OCI-LY1 (cell line): ENCODE data around the gene GPR52.

ENCODE experiments used
- H2AFZ ChIP-seq: fragments of 200-600 bp; sonication (generic), shearing (Covaris generic); 2 replicates; pipeline ENCODE4 v1.6.0; 2014; ENCODE audit warnings: antibody characterized with exemption, mild to moderate bottlenecking, low read length
- H3F3A ChIP-seq: fragments of 200-600 bp; sonication (generic), shearing (Covaris generic); 2 replicates; pipeline ENCODE4 v1.6.0; 2014; ENCODE audit warnings: mild to moderate bottlenecking, antibody characterized with exemption, low read length, moderate library complexity; ENCODE audit not compliant: insufficient read depth
- H3K27ac ChIP-seq: fragments of 200-600 bp; sonication (generic); 2 replicates; pipeline ENCODE4 v1.5.1; 2014; ENCODE audit warnings: low read length, mixed run types, mild to moderate bottlenecking, low read depth; ENCODE audit not compliant: poor library complexity, severe bottlenecking
- H3K27me3 ChIP-seq: fragments of 200-600 bp; sonication (generic); 2 replicates; pipeline ENCODE4 v1.6.0; 2014; ENCODE audit warnings: antibody characterized with exemption, mild to moderate bottlenecking, low read length, moderate library complexity; ENCODE audit not compliant: insufficient read depth
- H3K36me3 ChIP-seq: fragments of 200-600 bp; sonication (generic); 2 replicates; pipeline ENCODE4 v1.6.1; 2014; ENCODE audit warnings: mild to moderate bottlenecking, antibody characterized with exemption, low read length, moderate library complexity, mixed read lengths; ENCODE audit not compliant: insufficient read depth
- H3K4me1 ChIP-seq: fragments of 200-600 bp; sonication (generic); 2 replicates; pipeline ENCODE4 v1.5.1; 2014; ENCODE audit warnings: mild to moderate bottlenecking, low read length, moderate library complexity; ENCODE audit not compliant: insufficient read depth, severe bottlenecking
- H3K4me2 ChIP-seq: fragments of 200-600 bp; sonication (generic), shearing (Covaris generic); 2 replicates; pipeline ENCODE4 v1.6.1; 2014; ENCODE audit warnings: low read length
- H3K4me3 ChIP-seq: fragments of 200-600 bp; sonication (generic); 2 replicates; pipeline ENCODE4 v1.5.1; 2014; ENCODE audit warnings: low read length, low read depth, mild to moderate bottlenecking, mixed read lengths; ENCODE audit not compliant: poor library complexity, severe bottlenecking
- H3K79me2 ChIP-seq: fragments of 200-600 bp; shearing (Covaris generic); 2 replicates; pipeline ENCODE4 v1.6.1; 2016; ENCODE audit warnings: mixed run types, low read length, mixed read lengths; ENCODE audit not compliant: insufficient read depth
- H3K9ac ChIP-seq: fragments of 200-600 bp; sonication (generic), shearing (Covaris generic); 2 replicates; pipeline ENCODE4 v1.6.1; 2014; ENCODE audit warnings: mild to moderate bottlenecking, low read length, mixed read lengths
- H3K9me2 ChIP-seq: fragments of 200-600 bp; sonication (generic), shearing (Covaris generic); 2 replicates; pipeline ENCODE4 v1.6.1; 2014; ENCODE audit warnings: low read depth, mild to moderate bottlenecking, low read length, mixed read lengths
- H3K9me3 ChIP-seq: fragments of 200-600 bp; shearing (Covaris generic); 2 replicates; pipeline ENCODE4 v1.6.1; 2014; ENCODE audit warnings: low read length, mixed read lengths
- H4K20me1 ChIP-seq: fragments of 200-600 bp; sonication (generic), shearing (Covaris generic); 2 replicates; pipeline ENCODE4 v1.6.0; 2016; ENCODE audit warnings: mild to moderate bottlenecking, low read length; ENCODE audit not compliant: insufficient read depth
- EZH2 ChIP-seq: fragments of 200-600 bp; sonication (generic), shearing (Covaris generic); IDR thresholded peaks from 2 replicates; pipeline ENCODE4 v1.8.0; 2017; ENCODE audit warnings: borderline replicate concordance, mixed run types, mild to moderate bottlenecking, antibody characterized with exemption, low read length, moderate library complexity, mixed read lengths
- TF ChIP-seq, protein P1 (sequence below): fragments of 200-600 bp; sonication (generic), shearing (Covaris generic); IDR thresholded peaks from 2 replicates; pipeline ENCODE4 v1.5.1; 2017; ENCODE audit warnings: mild to moderate bottlenecking, antibody characterized with exemption, low read length, moderate library complexity, mixed read lengths

The GPR52 gene

DNA sequence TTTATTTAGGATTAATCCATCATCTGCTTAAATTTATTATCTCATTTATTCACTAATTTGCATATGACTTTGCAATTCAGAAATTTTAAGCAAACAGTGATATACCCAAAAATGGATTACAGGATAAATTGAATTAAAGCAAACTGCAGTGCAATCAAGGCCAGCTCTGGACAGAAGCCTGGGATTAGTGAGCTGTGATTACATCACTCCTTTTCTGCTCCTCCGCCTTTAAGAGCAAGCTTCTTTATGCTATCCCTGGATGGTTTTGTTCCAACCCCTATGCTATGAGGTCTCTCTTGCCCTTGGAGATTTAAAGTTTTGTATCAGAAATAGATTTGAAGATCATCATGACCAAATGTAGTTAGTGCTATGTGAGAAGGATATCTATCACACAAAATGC lies 32.6 kb downstream of the GPR52 start:
- Histone ChIP-seq H3F3A (no peaks in the 10 kb centered on the region), H3K36me3 (no peaks in the 10 kb centered on the region), H3K9me3 (no peaks in the 10 kb centered on the region), H3K9ac (no peak overlapping the region), H3K4me1 (no peaks in the 10 kb centered on the region), H3K27me3 (no peaks in the 10 kb centered on the region), H3K9me2 (no peaks in the 10 kb centered on the region), H3K79me2 (no peaks in the 10 kb centered on the region), H4K20me1 (no peaks in the 10 kb centered on the region), H3K27ac (no peak overlapping the region), H3K4me2 (no peak overlapping the region), H3K4me3 (no peak overlapping the region), H2AFZ (no peak overlapping the region)
- no peak for TF ChIP-seq EZH2
- TF ChIP-seq, protein P1, sequence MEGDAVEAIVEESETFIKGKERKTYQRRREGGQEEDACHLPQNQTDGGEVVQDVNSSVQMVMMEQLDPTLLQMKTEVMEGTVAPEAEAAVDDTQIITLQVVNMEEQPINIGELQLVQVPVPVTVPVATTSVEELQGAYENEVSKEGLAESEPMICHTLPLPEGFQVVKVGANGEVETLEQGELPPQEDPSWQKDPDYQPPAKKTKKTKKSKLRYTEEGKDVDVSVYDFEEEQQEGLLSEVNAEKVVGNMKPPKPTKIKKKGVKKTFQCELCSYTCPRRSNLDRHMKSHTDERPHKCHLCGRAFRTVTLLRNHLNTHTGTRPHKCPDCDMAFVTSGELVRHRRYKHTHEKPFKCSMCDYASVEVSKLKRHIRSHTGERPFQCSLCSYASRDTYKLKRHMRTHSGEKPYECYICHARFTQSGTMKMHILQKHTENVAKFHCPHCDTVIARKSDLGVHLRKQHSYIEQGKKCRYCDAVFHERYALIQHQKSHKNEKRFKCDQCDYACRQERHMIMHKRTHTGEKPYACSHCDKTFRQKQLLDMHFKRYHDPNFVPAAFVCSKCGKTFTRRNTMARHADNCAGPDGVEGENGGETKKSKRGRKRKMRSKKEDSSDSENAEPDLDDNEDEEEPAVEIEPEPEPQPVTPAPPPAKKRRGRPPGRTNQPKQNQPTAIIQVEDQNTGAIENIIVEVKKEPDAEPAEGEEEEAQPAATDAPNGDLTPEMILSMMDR = no peak

DNA sequence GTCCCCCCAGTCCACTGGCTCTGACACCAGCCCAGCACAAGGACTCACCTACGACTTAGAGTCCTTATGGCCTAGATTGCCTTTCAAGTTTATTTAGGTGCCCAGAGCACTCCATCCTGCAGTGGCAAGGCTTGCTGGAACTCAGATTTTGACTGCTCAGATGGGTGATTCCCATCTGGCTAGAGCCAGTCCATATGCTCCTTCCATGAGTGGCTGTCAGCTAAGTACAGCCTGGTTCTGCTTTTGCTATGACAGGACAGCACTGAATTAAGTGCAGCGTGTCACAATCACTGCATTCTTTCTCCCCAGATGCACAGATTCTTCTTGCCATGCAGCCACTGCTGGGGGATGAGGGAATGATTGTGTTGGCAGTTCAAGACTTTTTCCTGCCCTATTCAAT lies 43.8 kb downstream of the GPR52 start:
- no peak overlapping the region for H3K4me3 ChIP-seq
- H3K36me3 ChIP-seq = no peaks in the 10 kb centered on the region
- no peak for TF ChIP-seq EZH2
- TF ChIP-seq, protein P1 = no peak
- no peaks in the 10 kb centered on the region for H4K20me1 ChIP-seq
- no peak overlapping the region for H3K9ac ChIP-seq
- no peaks in the 10 kb centered on the region for H3K27me3 ChIP-seq
- H3K9me2 ChIP-seq = no peaks in the 10 kb centered on the region
- no peaks in the 10 kb centered on the region for H3K79me2 ChIP-seq
- no peak overlapping the region for H3K4me2 ChIP-seq
- no peak overlapping the region for H2AFZ ChIP-seq
- H3K27ac ChIP-seq = no peak overlapping the region
- H3K9me3 ChIP-seq = no peaks in the 10 kb centered on the region
- H3F3A ChIP-seq = no peaks in the 10 kb centered on the region
- no peaks in the 10 kb centered on the region for H3K4me1 ChIP-seq

DNA sequence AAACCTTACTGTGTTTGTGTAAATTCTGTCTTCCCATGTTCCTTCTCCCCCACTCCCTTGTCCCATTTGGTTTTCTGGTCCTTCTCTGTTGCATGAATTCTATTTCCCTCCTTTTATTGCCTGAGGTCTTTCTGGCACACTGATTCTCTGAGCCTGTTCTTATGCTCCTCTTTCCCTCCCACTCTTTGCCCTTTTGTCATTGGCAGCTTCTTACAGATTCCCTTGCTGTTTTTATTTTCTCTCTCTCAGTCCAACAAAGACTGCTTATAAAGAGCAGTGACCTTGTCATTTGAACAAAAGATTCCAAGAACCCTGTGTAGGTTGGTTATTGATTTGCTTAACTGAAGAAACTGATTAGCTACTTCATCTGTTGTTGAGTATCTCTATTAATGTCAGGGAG lies 49.7 kb downstream of the GPR52 start:
- Histone ChIP-seq H3K9me2 (no peaks in the 10 kb centered on the region), H2AFZ (no peak overlapping the region), H3K4me2 (no peak overlapping the region), H3K9me3 (no peaks in the 10 kb centered on the region), H3K27ac (no peak overlapping the region), H4K20me1 (no peaks in the 10 kb centered on the region), H3K36me3 (no peaks in the 10 kb centered on the region), H3K27me3 (no peaks in the 10 kb centered on the region), H3F3A (no peaks in the 10 kb centered on the region), H3K9ac (no peak overlapping the region), H3K4me1 (no peaks in the 10 kb centered on the region), H3K4me3 (no peak overlapping the region), H3K79me2 (no peaks in the 10 kb centered on the region)
- TF ChIP-seq, protein P1 = no peak
- no peak for TF ChIP-seq EZH2
